HG03571 (cell line): ENCODE results near the gene SMG6.
"Not testable (repeated sequence)": the region's sequence is repeated elsewhere in the genome, so short reads cannot be mapped to it uniquely, and the experiment has no call there.

ENCODE experiments used
- ATAC-seq: cut with Tn5 transposase; IDR thresholded peaks from one replicate; pipeline ENCODE4 v1.9.1; 2021; ENCODE audit not compliant: unreplicated experiment

Gene SMG6

GRCh38 chr17:2264067-2264860 is 39.3 kb downstream of the SMG6 start:
- ATAC-seq = no peak

GRCh38 chr17:2263183-2264066 is 40.2 kb downstream of the SMG6 start:
- no peak for ATAC-seq

- no peak for ATAC-seq
Measured at GRCh38 chr17:2262135-2262587, 41.4 kb downstream of the SMG6 start.

GRCh38 chr17:2259769-2260536 is 43.6 kb downstream of the SMG6 start:
- no peak for ATAC-seq

- not testable (repeated sequence) for ATAC-seq
Measured at GRCh38 chr17:2258830-2259229, 44.8 kb downstream of the SMG6 start.

GRCh38 chr17:2253768-2254406 is 49.7 kb downstream of the SMG6 start:
- peak; percentile 69 for ATAC-seq

GRCh38 chr17:2253362-2253761 is 50.2 kb downstream of the SMG6 start:
- ATAC-seq = no peak

GRCh38 chr17:2251098-2251497 is 52.5 kb downstream of the SMG6 start:
- no peak for ATAC-seq

- ATAC-seq = no peak
Measured at GRCh38 chr17:2250140-2251095, 53.2 kb downstream of the SMG6 start.

GRCh38 chr17:2247005-2247404 is 56.6 kb downstream of the SMG6 start:
- ATAC-seq = no peak

GRCh38 chr17:2244545-2245525 is 58.8 kb downstream of the SMG6 start:
- no peak for ATAC-seq

- no peak for ATAC-seq
Measured at GRCh38 chr17:2243953-2244352, 59.6 kb downstream of the SMG6 start.

GRCh38 chr17:2241823-2242222 is 61.8 kb downstream of the SMG6 start:
- ATAC-seq = no peak

- no peak for ATAC-seq
Measured at GRCh38 chr17:2240541-2240940, 63.0 kb downstream of the SMG6 start.

- ATAC-seq = peak; percentile 50
Measured at GRCh38 chr17:2239882-2240430, 63.6 kb downstream of the SMG6 start.

- no peak for ATAC-seq
Measured at GRCh38 chr17:2239170-2239551, 64.4 kb downstream of the SMG6 start.

GRCh38 chr17:2238432-2239169 is 65.0 kb downstream of the SMG6 start:
- no peak for ATAC-seq
